Measurements from ENCODE around the gene BPI. TPM values are rescaled to one million over a fixed set of nuclear protein-coding genes. Genes with fewer than 3 reads are reported as not detected.
A peak's percentile ranks its signal among the peaks of the same experiment; 100 is the strongest.
"Not testable (repeated sequence)": the region's sequence is repeated elsewhere in the genome, so short reads cannot be mapped to it uniquely, and the experiment has no call there.

BPI gene
- not detected for total RNA-seq

DNA sequence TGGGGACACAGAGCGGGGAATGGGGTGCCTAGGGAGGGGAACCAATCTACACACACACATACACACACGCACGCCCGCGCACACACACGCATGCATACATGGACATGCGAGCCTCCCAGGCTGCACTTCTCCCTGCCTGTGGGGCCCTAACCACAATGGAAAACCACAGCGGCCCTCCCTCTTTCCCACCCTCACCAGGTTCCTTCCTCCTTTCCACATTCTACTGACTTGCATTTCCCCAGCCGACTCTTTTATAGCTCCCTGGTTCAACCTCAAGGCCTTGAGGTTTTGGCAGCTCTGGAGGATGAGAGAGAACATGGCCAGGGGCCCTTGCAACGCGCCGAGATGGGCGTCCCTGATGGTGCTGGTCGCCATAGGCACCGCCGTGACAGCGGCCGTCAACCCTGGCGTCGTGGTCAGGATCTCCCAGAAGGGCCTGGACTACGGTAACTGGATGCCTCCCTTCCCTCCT lies at the start of gene BPI:
BPI (plus strand) TSS at position 249 of the 472 bp plus-strand sequence; CDS start at position 317, 68 bp downstream.
- Mint-ChIP-seq H3K27ac (no peak within 1 kb of the TSS), H3K36me3 (no peaks in the 10 kb centered on the region), H3K27me3 (peaks cover 44 to 49% of the 10 kb centered on the region in 2 donors), H3K9me3 (no peaks in the 10 kb centered on the region), H3K4me3 (no peak within 1 kb of the TSS), H3K4me1 (ENCODE audit: low read depth in 2 of 2) (peaks cover 20 to 21% of the 10 kb centered on the region in 2 donors)
- ATAC-seq: peak; percentile 31 to 51
- DNase-seq (ENCODE audit: low spot score): no peak

DNA sequence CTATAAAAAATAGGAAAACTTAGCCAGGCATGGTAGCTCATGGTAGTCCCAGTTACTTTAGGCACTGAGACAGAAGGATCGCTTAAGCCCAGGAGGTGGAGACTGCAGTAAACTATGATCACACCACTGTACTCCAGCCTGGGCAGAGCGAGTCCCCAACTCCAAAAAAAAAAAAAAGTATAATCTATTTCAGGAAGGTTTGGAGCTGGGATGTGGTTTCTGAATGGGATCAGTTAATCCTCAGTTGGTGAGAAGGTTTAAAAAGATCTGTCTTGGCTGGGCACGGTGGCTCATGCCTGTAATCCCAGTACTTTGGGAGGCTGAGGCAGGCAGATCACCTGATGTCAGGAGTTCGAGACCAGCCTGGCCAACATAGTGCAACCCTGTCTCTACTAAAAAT lies 49.3 kb upstream of the BPI start:
- peaks cover 21 to 27% of the 10 kb centered on the region in 2 donors for H3K27me3 Mint-ChIP-seq
- H3K4me1 Mint-ChIP-seq (ENCODE audit: low read depth in 2 of 2); DNase-seq (ENCODE audit: low spot score); H3K36me3 Mint-ChIP-seq; ATAC-seq; H3K4me3 Mint-ChIP-seq; H3K9me3 Mint-ChIP-seq; H3K27ac Mint-ChIP-seq: not testable (repeated sequence)

DNA sequence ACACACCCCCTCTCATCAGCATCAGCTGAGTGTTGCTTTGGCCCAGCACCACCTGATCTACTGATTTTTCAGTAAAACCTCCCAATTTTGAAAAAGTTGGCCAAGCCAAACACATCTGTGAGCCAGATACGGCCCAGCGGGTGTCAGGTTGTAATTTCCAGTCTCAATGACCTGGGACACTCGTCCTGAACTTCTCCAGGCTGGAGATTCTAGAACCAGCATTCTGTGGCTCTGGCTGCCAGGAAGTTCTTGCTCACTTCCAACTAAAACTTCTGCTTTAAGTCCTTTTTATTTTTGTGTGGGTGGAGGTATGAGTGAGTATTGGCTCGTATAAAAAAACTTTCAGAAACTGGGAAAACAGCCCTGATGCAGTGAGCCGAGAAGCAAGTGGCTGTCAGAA lies 48.6 kb upstream of the BPI start:
- H3K4me3 Mint-ChIP-seq: no peak overlapping the region
- DNase-seq (ENCODE audit: low spot score) (no peak), ATAC-seq (no peak)
- no peaks in the 10 kb centered on the region for H3K9me3 Mint-ChIP-seq
- no peaks in the 10 kb centered on the region for H3K36me3 Mint-ChIP-seq
- no peaks in the 10 kb centered on the region for H3K4me1 Mint-ChIP-seq (ENCODE audit: low read depth in 2 of 2)
- no peak overlapping the region for H3K27ac Mint-ChIP-seq
- peaks cover 24 to 35% of the 10 kb centered on the region in 2 donors for H3K27me3 Mint-ChIP-seq

DNA sequence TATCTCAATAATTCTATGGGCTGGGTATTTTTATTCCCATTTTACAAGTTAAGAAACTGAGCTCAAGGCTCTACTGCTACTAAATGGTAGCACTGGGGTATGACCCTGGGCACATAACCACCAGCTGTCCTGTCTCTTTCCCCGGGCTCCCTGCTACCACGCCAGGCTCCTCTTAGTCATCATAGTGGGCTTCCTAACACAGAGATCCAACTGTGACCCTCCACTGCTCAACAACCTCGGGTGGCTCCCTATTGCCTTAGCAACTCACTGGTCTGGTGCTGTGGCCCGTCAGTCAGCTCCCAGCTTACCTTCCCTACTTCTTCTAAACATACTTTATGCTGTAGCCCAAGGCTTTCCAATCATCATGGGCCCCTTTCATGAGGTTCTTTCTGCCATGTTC lies 47.9 kb upstream of the BPI start:
- Mint-ChIP-seq H3K9me3 (no peaks in the 10 kb centered on the region), H3K4me3 (no peak overlapping the region), H3K27me3 (peaks cover 23 to 39% of the 10 kb centered on the region in 2 donors), H3K4me1 (ENCODE audit: low read depth in 2 of 2) (peaks cover 0 to 3% of the 10 kb centered on the region in 2 donors), H3K36me3 (no peaks in the 10 kb centered on the region), H3K27ac (no peak overlapping the region)
- ATAC-seq (no peak), DNase-seq (ENCODE audit: low spot score) (no peak)

DNA sequence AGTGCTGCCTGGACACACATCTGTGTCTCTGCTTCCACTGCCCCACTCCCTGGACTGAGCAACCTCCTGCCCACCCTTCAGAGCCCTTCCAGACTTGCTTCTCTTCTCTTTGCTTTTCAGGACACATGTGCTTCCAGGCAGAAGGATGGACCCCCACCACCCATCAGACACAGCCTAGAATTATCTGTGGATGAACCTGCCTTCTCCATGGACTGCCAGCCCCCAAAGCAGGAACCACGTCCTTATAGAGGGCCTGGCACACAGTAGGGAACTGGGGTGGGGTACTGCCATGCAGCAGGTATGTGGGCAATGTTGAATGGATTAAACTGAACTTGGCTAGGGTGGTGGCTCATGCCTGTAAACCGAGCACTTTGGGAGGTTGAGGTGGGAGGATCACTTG lies 47.0 kb upstream of the BPI start:
- H3K27me3 Mint-ChIP-seq: peaks cover 26 to 43% of the 10 kb centered on the region in 2 donors

DNA sequence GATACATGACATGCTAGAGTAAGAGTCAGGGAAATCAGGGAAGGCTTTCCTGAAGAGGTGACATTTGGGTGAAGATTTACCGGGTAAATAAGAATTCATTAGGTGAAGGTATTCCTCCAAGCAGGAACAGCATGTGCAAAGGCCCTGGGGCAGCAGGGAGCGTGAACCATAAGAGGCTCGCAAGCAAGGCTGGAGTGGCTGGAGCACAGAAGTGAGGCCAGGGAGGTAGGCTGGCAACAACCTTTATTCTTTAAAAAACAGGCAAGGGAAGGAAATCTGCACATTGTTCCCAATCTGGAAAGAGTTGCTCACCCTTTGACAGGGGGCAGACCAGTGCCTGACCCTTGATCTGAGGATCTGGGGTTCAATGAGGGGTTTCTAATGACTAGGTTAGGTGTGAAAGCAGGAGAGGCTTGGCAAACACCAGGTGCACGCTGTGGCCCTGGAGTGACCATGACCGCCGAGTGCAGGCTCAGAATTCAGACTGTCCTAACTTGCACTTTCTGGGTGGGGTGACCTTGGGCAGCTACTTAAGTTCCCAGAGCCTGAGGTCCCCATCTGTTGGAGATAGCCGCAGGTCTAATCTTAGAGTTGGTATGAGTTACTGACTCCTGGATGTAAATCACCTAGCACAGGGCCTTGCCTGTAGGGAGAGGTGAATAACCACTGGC lies 45.3 kb upstream of the BPI start:
- H3K9me3 Mint-ChIP-seq: no peaks in the 10 kb centered on the region
- DNase-seq (ENCODE audit: low spot score) (no peak), ATAC-seq (no peak)
- H3K27ac Mint-ChIP-seq: no peak overlapping the region
- H3K4me1 Mint-ChIP-seq (ENCODE audit: low read depth in 2 of 2): peaks cover 0 to 5% of the 10 kb centered on the region in 2 donors
- no peak overlapping the region for H3K4me3 Mint-ChIP-seq
- peaks cover 35 to 51% of the 10 kb centered on the region in 2 donors for H3K27me3 Mint-ChIP-seq
- no peaks in the 10 kb centered on the region for H3K36me3 Mint-ChIP-seq

More for the DNA sequence above, 47.0 kb upstream of the BPI start:
- Mint-ChIP-seq H3K36me3 (no peaks in the 10 kb centered on the region), H3K9me3 (no peaks in the 10 kb centered on the region), H3K4me1 (ENCODE audit: low read depth in 2 of 2) (peaks cover 0 to 5% of the 10 kb centered on the region in 2 donors), H3K27ac (no peak overlapping the region), H3K4me3 (no peak overlapping the region)
- DNase-seq (ENCODE audit: low spot score) (no peak), ATAC-seq (no peak)

DNA sequence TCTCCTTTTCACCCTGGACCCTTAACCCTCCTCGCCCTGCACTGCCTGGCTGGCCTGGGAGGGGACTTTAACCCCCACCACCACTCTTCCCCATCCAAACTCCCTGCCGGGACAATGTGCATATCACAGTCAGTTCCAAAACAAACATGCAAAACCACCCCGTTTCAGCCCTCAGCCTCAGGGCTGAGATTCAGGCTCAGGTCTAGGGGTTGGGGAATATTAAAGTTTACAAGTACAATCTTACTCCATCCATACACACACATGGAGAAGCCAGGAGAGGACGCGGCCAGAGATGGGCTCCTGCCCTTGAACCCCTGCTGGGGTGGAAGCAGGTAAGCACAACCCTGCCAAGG lies 44.0 kb upstream of the BPI start:
- ATAC-seq (peak in 1 of 2 donors; percentile 52), DNase-seq (ENCODE audit: low spot score) (no peak)
- Mint-ChIP-seq H3K27me3 (peaks cover 43 to 62% of the 10 kb centered on the region in 2 donors), H3K27ac (no peak overlapping the region), H3K4me1 (ENCODE audit: low read depth in 2 of 2) (peaks cover 0 to 5% of the 10 kb centered on the region in 2 donors), H3K9me3 (no peaks in the 10 kb centered on the region), H3K36me3 (no peaks in the 10 kb centered on the region), H3K4me3 (no peak overlapping the region)

DNA sequence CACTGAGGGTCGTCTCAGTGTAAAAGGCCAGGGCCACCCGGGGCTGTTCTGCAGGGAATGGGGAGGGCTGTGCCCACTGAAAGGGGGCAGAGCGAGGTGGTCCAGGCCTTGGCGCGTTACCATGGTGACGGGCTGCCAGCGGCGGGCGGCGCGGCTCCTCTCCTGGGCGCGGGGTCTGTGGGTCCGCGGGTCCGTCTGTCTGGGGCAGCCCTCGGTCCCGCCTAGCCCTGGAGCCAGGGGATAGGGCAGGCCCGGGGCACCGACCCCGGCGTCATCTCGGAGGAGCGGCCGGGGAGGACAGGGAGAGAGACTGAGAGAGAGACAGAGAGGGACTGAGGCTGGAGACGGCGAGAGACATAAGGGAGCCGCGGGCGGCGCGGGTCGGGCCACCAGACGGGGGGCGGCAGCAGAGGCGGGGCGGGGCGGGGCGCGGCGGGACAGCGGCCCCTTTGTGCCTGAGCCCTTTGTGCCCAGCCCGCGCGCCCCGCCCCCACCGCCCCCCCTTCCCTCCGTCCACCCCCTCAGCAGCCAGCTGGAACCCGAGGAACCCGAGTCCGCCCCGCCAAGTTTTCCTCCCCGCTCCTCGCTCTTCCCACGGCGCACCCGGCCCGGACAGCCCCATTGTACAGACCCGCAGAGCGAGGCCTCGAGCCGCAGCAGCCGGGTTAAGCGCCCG lies 43.4 kb upstream of the BPI start, which contains the start of gene KIAA1755:
KIAA1755 (minus strand) TSS at position 358 of the 676 bp plus-strand sequence; CDS start at position 123, 235 bp downstream.
- DNase-seq (ENCODE audit: low spot score) (no peak), ATAC-seq (peak in 1 of 2 donors; percentile 41)
- peaks cover 45 to 65% of the 10 kb centered on the region in 2 donors for H3K27me3 Mint-ChIP-seq
- no peak within 1 kb of the TSS for H3K4me3 Mint-ChIP-seq
- H3K4me1 Mint-ChIP-seq (ENCODE audit: low read depth in 2 of 2): peaks cover 0 to 5% of the 10 kb centered on the region in 2 donors
- no peaks in the 10 kb centered on the region for H3K36me3 Mint-ChIP-seq
- H3K9me3 Mint-ChIP-seq: no peaks in the 10 kb centered on the region
- no peak within 1 kb of the TSS for H3K27ac Mint-ChIP-seq

DNA sequence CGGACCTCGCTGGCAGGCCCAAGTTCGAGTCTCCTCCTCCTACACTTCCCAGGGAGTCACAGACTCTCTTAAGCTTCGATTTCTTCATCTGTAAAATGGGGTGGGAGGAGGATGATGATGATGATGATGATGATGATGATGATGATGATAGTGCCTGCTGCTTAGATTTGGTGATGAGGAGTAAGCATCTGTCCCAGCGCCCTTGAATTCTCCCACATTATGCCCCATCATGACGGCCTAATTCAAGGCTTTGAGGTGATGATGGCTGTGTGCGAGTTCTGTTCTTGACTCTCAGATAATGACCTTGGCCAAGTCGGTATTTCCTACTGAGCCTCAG lies 42.9 kb upstream of the BPI start:
- Mint-ChIP-seq H3K9me3 (no peaks in the 10 kb centered on the region), H3K4me1 (ENCODE audit: low read depth in 2 of 2) (peaks cover 0 to 5% of the 10 kb centered on the region in 2 donors), H3K27ac (no peak overlapping the region), H3K27me3 (peaks cover 46 to 67% of the 10 kb centered on the region in 2 donors), H3K4me3 (no peak overlapping the region), H3K36me3 (no peaks in the 10 kb centered on the region)
- ATAC-seq: no peak
- no peak for DNase-seq (ENCODE audit: low spot score)

DNA sequence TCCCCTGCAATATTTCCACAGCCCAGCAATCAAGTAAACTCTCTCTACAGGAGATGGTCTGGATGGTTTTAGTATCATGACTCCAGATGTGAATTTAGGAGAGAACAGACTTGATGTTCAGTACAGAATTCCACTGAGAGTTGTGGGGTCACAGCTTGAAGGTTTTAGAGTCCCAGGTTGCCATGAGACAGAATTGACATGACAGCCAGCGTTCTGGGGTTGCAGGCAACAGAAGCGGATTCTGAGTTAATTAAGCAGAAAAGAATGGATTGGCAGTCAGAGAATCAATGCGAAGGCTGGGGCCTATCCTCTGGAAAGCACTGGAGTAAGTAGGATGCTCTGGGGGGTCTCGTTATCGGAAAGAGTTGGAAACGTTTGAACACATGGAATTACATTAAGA lies 41.0 kb upstream of the BPI start:
- DNase-seq (ENCODE audit: low spot score) (no peak), ATAC-seq (no peak)
- H3K27ac Mint-ChIP-seq: no peak overlapping the region
- no peaks in the 10 kb centered on the region for H3K36me3 Mint-ChIP-seq
- peaks cover 49 to 71% of the 10 kb centered on the region in 2 donors for H3K27me3 Mint-ChIP-seq
- H3K4me3 Mint-ChIP-seq: no peak overlapping the region
- H3K4me1 Mint-ChIP-seq (ENCODE audit: low read depth in 2 of 2): peaks cover 0 to 5% of the 10 kb centered on the region in 2 donors
- H3K9me3 Mint-ChIP-seq: no peaks in the 10 kb centered on the region

DNA sequence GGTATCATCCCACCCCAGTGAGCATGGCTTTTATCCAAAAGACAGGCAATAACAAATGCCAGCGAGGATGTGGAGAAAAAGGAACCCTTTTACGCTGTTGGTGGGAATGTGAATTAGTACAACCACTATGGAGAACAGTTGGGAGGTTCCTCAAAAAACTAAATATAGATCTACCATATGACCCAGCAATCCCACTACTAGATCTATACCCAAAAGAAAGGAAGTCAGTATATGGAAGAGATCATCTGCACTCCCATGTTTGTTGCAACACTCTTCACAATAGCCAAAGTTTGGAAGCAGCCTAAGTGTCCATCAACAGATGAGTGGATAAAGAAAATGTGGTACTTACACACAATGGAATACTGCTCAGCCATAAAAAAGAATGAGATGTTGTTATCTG lies 37.5 kb upstream of the BPI start:
- H3K9me3 Mint-ChIP-seq: no peaks in the 10 kb centered on the region
- DNase-seq (ENCODE audit: low spot score) (no peak), ATAC-seq (no peak)
- no peaks in the 10 kb centered on the region for H3K36me3 Mint-ChIP-seq
- H3K27ac Mint-ChIP-seq: no peak overlapping the region
- H3K27me3 Mint-ChIP-seq: peaks cover 42 to 62% of the 10 kb centered on the region in 2 donors
- H3K4me3 Mint-ChIP-seq: no peak overlapping the region
- H3K4me1 Mint-ChIP-seq (ENCODE audit: low read depth in 2 of 2): no peaks in the 10 kb centered on the region

DNA sequence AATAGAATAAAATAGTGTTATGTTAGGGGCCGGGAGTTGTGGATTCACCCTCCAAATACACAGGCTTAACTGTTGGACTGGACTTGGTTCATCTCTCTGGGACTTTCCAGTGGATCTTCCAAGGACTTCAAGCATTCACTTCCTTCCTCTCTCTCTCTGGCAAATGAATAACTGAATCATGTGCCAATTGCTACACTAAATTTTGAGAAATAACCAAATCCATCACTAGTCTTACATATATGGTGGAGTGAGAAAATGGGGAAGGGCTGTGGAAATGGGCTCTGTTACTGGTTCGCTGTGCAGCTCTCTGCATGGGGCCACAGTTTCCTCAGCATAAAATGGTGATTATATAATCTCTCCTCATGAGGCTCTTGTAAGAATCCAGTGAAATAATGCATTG lies 36.7 kb upstream of the BPI start:
- H3K27ac Mint-ChIP-seq: no peak overlapping the region
- no peak for ATAC-seq
- no peak for DNase-seq (ENCODE audit: low spot score)
- H3K4me1 Mint-ChIP-seq (ENCODE audit: low read depth in 2 of 2): no peaks in the 10 kb centered on the region
- H3K27me3 Mint-ChIP-seq: peaks cover 41 to 67% of the 10 kb centered on the region in 2 donors
- no peaks in the 10 kb centered on the region for H3K36me3 Mint-ChIP-seq
- H3K9me3 Mint-ChIP-seq: no peaks in the 10 kb centered on the region
- no peak overlapping the region for H3K4me3 Mint-ChIP-seq

DNA sequence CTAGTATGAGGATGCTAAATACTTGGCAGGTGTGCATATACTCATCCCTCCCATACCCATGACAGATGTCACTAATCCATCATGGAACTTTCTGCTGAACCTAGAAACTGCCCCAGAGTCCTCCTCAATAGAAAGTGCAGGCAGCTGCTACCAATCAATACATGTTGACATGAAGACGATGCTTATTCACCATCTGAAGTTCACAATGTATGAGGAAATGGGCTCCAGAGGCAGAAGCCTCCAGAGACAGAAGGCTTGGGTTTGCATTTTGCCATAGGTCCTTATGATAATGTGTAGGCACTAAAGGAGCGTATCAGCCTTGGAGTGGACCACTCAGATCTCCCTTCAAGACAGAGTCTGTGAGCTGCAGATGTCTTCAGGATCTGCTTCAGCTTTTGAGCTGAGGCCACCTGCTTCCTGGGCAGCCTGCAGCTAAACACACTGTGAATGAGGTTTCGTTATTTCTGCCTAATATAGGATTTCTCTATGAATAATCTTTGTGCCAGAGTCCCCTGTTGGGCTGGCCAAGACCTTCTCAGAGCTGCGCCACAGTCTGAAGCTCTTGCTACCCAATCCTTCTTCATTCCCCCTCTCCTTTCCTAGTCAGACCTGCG lies 35.9 kb upstream of the BPI start:
- DNase-seq (ENCODE audit: low spot score) (no peak), ATAC-seq (no peak)
- no peak overlapping the region for H3K27ac Mint-ChIP-seq
- no peaks in the 10 kb centered on the region for H3K36me3 Mint-ChIP-seq
- no peaks in the 10 kb centered on the region for H3K4me1 Mint-ChIP-seq (ENCODE audit: low read depth in 2 of 2)
- H3K4me3 Mint-ChIP-seq: no peak overlapping the region
- H3K9me3 Mint-ChIP-seq: no peaks in the 10 kb centered on the region
- peaks cover 37 to 69% of the 10 kb centered on the region in 2 donors for H3K27me3 Mint-ChIP-seq

DNA sequence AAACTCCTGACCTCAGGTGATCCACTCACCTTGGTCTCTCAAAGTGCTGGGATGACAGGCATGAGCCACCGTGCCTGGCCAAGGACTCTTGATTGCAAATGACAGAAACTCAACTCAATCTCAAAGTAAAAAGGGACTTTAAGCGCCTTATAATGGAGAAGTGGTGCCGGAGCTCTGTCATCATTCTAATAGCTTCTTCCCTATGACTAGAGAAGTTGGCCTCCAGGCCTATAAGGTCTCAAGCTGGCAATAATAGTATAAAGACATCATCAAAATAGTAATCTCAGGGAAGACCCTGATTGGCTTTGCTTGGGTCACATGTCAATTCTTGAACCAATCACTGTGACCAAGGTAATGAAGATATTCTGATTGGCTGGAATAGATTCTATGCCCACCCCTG lies 34.9 kb upstream of the BPI start:
- peaks cover 36 to 65% of the 10 kb centered on the region in 2 donors for H3K27me3 Mint-ChIP-seq
- DNase-seq (ENCODE audit: low spot score): no peak
- no peaks in the 10 kb centered on the region for H3K4me1 Mint-ChIP-seq (ENCODE audit: low read depth in 2 of 2)
- H3K27ac Mint-ChIP-seq: no peak overlapping the region
- no peak overlapping the region for H3K4me3 Mint-ChIP-seq
- no peaks in the 10 kb centered on the region for H3K36me3 Mint-ChIP-seq
- ATAC-seq: no peak
- no peaks in the 10 kb centered on the region for H3K9me3 Mint-ChIP-seq
